Endothelial cell of umbilical vein (primary cell): Measurements from ENCODE around the gene GNA12. TPM values are rescaled to one million over a fixed set of nuclear protein-coding genes. Genes with fewer than 3 reads are reported as not detected.
A peak's percentile ranks its signal among the peaks of the same experiment; 100 is the strongest.

Experiments used
- BruUV-seq: library from RNA; stranded (reverse); fragments of 400-500 nt; replicated peaks from 2 replicates; lab custom pipeline; 2021; lab: Mats Ljungman, UMichigan
- CTCF ChIA-PET: fragments of 300-600, 350-600 bp; sonication (Branson Sonifier 250); formaldehyde crosslinking; loops from one replicate; lab custom pipeline; 2021; ENCODE audit warnings: antibody characterized with exemption, inconsistent platforms; lab: Charles Lee
- POLR2A ChIA-PET: fragments of 300-600, 350-600 bp; sonication (Branson Sonifier 250); formaldehyde crosslinking; loops from one replicate; lab custom pipeline; 2021; ENCODE audit warnings: antibody characterized with exemption, inconsistent platforms; lab: Charles Lee
- DNase-seq: peaks from one replicate; pipeline ENCODE4 v3.0.0-alpha.2; 2011; ENCODE audit warnings: low read depth, low spot score
- FAIRE-seq: peaks from 2 replicates; lab custom pipeline; 2011; peaks lifted over from hg19 to GRCh38; lab: Jason Lieb, UNC
- H2AFZ ChIP-seq: 2 replicates; pipeline ENCODE4 v1.6.0; 2012; ENCODE audit warnings: low read depth, low read length, control low read depth, inconsistent platforms
- H3K27ac ChIP-seq: 2 replicates; pipeline ENCODE4 v1.5.1; 2011; ENCODE audit warnings: low read depth, mild to moderate bottlenecking, control low read depth, low read length, moderate library complexity; ENCODE audit not compliant: insufficient read depth
- H3K27me3 ChIP-seq, 2 experiments: 2 replicates each; pipeline versions ENCODE4 v1.6.0 to v1.6.1; 2011; ENCODE audit warnings: low read length in 2 of 2, mixed read lengths in 1 of 2; ENCODE audit not compliant: control insufficient read depth in 2 of 2, insufficient read depth in 2 of 2
- H3K36me3 ChIP-seq, 2 experiments: 2 replicates in 1 of 2; 3 replicates in 1 of 2; pipeline ENCODE4 v1.5.1; 2011; ENCODE audit warnings: low read length in 2 of 2, mild to moderate bottlenecking in 1 of 2, moderate library complexity in 1 of 2; ENCODE audit not compliant: control insufficient read depth in 2 of 2, insufficient read depth in 2 of 2; ENCODE audit errors: extremely low read depth in 1 of 2
- H3K4me1 ChIP-seq: 3 replicates; pipeline ENCODE4 v1.5.1; 2011; ENCODE audit warnings: mild to moderate bottlenecking, low read length; ENCODE audit not compliant: control insufficient read depth, insufficient read depth; ENCODE audit errors: extremely low read depth
- H3K4me2 ChIP-seq: 2 replicates; pipeline ENCODE4 v1.6.1; 2011; ENCODE audit warnings: low read length, control low read depth, mixed read lengths; ENCODE audit not compliant: insufficient read depth
- H3K4me3 ChIP-seq, 3 experiments: fragments of 200-600 bp in 1 of 3; sonication (generic), shearing (Covaris generic) in 1 of 3; replicated peaks in 1 of 3; 2 replicates each; pipeline ENCODE4 v1.5.1; 2011 to 2016; ENCODE audit warnings: control low read depth in 3 of 3, low read length in 3 of 3, mild to moderate bottlenecking in 2 of 3, inconsistent platforms in 1 of 3, low read depth in 1 of 3, moderate library complexity in 1 of 3; ENCODE audit not compliant: insufficient read depth in 1 of 3
- H3K79me2 ChIP-seq: 2 replicates; pipeline ENCODE4 v1.6.0; 2012; ENCODE audit warnings: low read length, inconsistent platforms; ENCODE audit not compliant: control insufficient read depth, insufficient read depth
- H3K9ac ChIP-seq: replicated peaks from 2 replicates; pipeline ENCODE3; 2011; ENCODE audit warnings: low read length, control low read depth; ENCODE audit not compliant: insufficient read depth; ENCODE audit errors: extremely low read depth
- H3K9me1 ChIP-seq: replicated peaks from 3 replicates; pipeline ENCODE4 v1.6.0; 2011; ENCODE audit warnings: mild to moderate bottlenecking, low read length; ENCODE audit not compliant: control insufficient read depth, insufficient read depth; ENCODE audit errors: extremely low read depth
- H3K9me3 ChIP-seq: replicated peaks from 2 replicates; pipeline ENCODE4 v1.5.1; 2012; ENCODE audit warnings: low read length, inconsistent platforms; ENCODE audit not compliant: control insufficient read depth, insufficient read depth
- H4K20me1 ChIP-seq: replicated peaks from 2 replicates; pipeline ENCODE3; 2011; ENCODE audit warnings: mild to moderate bottlenecking, low read length; ENCODE audit not compliant: control insufficient read depth, insufficient read depth; ENCODE audit errors: extremely low read depth
- EZH2 ChIP-seq: IDR thresholded peaks from 2 replicates; pipeline ENCODE4 v1.6.1; 2012; ENCODE audit warnings: borderline replicate concordance, low read depth, mild to moderate bottlenecking, moderate library complexity, low read length, inconsistent platforms; ENCODE audit not compliant: severe bottlenecking
- FOS ChIP-seq: IDR thresholded peaks from 2 replicates; pipeline ENCODE4 v1.6.1; 2011; ENCODE audit warnings: mild to moderate bottlenecking, low read length, moderate library complexity, borderline replicate concordance; ENCODE audit not compliant: insufficient read depth
- GATA2 ChIP-seq: IDR thresholded peaks from 2 replicates; pipeline ENCODE4 v1.7.0; 2011; ENCODE audit warnings: low read depth, mild to moderate bottlenecking, moderate library complexity, mixed read lengths, low read length; ENCODE audit not compliant: insufficient read length, insufficient read depth
- JUN ChIP-seq: IDR thresholded peaks from 2 replicates; pipeline ENCODE4 v1.6.1; 2011; ENCODE audit warnings: borderline replicate concordance, low read depth; ENCODE audit not compliant: insufficient read length, insufficient read depth
- MYC ChIP-seq: IDR thresholded peaks from one replicate; pipeline ENCODE4 v1.6.1; 2011; ENCODE audit warnings: mild to moderate bottlenecking, low read depth, low read length
- POLR2A ChIP-seq: IDR thresholded peaks from 2 replicates; pipeline ENCODE4 v1.6.1; 2012; ENCODE audit warnings: low read depth, mild to moderate bottlenecking, control low read depth, low read length
- POLR2AphosphoS5 ChIP-seq: IDR thresholded peaks from 2 replicates; pipeline ENCODE4 v1.6.1; 2012; ENCODE audit warnings: low read depth, mild to moderate bottlenecking, control low read depth, low read length, moderate library complexity; ENCODE audit not compliant: insufficient read depth
- dilution Hi-C: fragments of 300-500 bp; cut with MboI; formaldehyde crosslinking; loops from one replicate; pipeline ENCODE4 v1.15.0; 2019; ENCODE audit warnings: low sequenced_read_pairs; ENCODE audit not compliant: extremely low pct_ligation_motif_present
- intact Hi-C: fragments of 100-400 bp; cut with micrococcal nuclease; formaldehyde crosslinking; loops from one replicate; pipeline ENCODE4 v1.10.0; 2022
- polyA plus RNA-seq, 4 experiments: library from polyadenylated mRNA; depleted of rRNA in 3 of 4; stranded (reverse) in 3 of 4; unstranded in 1 of 4; fragments of >200 nt; gene quantifications; 2 replicates each; pipeline versions ENCODE4 v1.2.1 to v1.2.3, GENCODE V29; 2011 to 2012; ENCODE audit warnings: missing spikeins in 1 of 4
- total RNA-seq: library from RNA; stranded (reverse); gene quantifications from 2 replicates; pipeline ENCODE4 v1.2.3, GENCODE V29; 2021
- TF ChIP-seq, protein P1 (sequence below): IDR thresholded peaks from 2 replicates; pipeline ENCODE4 v1.6.1; 2011; ENCODE audit not compliant: insufficient read depth, insufficient read length
- TF ChIP-seq, protein P2 (sequence below), 2 donors: IDR thresholded peaks; 1 replicate in 1 of 2; 2 replicates in 1 of 2; pipeline ENCODE4 v1.5.1; 2011; ENCODE audit warnings: low read length in 2 of 2, mild to moderate bottlenecking in 2 of 2, moderate library complexity in 2 of 2, control low read depth in 1 of 2, inconsistent platforms in 1 of 2, low read depth in 1 of 2; ENCODE audit not compliant: insufficient read depth in 1 of 2; ENCODE audit errors: extremely low read depth in 1 of 2

The GNA12 gene
- total and polyA plus RNA-seq, 2 donors (not counting 3 experiments of a cell fraction or from before 2014, with no cell fraction given) = 63.0 to 75.1 TPM

- Histone ChIP-seq H3K4me3 (no peak overlapping the region), H3K9ac (no peak overlapping the region), H2AFZ (no peak overlapping the region), H3K4me2 (peak overlapping the region; percentile 13), H3K27ac (peak overlapping the region; percentile 23), H3K4me1 (peaks cover 12% of the 10 kb centered on the region), H3K79me2 (peaks cover 5% of the 10 kb centered on the region), H3K27me3 (no peaks in the 10 kb centered on the region), H3K36me3 (no peaks in the 10 kb centered on the region), H3K9me1 (no peaks in the 10 kb centered on the region), H4K20me1 (no peaks in the 10 kb centered on the region), H3K9me3 (no peaks in the 10 kb centered on the region)
- no peak for DNase-seq
- POLR2A ChIA-PET = no interaction called here
- CTCF ChIA-PET = interaction anchor here (0.8 to 1.6 kb wide), 8 partner anchors 12 to 101 kb away, joined by 3 to 7 read pairs (median 4); no protein-coding TSS in a partner anchor
- BruUV-seq = no TSS peak
- dilution Hi-C loops (no loop called here), intact Hi-C loops (no loop called here)
- no peak for FAIRE-seq
- no peak for TF ChIP-seq POLR2A
- no peak for TF ChIP-seq EZH2
- TF ChIP-seq MYC = no peak
- TF ChIP-seq GATA2 = no peak
- TF ChIP-seq, protein P1, sequence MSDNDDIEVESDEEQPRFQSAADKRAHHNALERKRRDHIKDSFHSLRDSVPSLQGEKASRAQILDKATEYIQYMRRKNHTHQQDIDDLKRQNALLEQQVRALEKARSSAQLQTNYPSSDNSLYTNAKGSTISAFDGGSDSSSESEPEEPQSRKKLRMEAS = no peak
- TF ChIP-seq JUN = no peak
- no peak for TF ChIP-seq FOS
- TF ChIP-seq, protein P2, sequence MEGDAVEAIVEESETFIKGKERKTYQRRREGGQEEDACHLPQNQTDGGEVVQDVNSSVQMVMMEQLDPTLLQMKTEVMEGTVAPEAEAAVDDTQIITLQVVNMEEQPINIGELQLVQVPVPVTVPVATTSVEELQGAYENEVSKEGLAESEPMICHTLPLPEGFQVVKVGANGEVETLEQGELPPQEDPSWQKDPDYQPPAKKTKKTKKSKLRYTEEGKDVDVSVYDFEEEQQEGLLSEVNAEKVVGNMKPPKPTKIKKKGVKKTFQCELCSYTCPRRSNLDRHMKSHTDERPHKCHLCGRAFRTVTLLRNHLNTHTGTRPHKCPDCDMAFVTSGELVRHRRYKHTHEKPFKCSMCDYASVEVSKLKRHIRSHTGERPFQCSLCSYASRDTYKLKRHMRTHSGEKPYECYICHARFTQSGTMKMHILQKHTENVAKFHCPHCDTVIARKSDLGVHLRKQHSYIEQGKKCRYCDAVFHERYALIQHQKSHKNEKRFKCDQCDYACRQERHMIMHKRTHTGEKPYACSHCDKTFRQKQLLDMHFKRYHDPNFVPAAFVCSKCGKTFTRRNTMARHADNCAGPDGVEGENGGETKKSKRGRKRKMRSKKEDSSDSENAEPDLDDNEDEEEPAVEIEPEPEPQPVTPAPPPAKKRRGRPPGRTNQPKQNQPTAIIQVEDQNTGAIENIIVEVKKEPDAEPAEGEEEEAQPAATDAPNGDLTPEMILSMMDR (IDR thresholded peaks at IDR 0.05; ENCODE audit: extremely low read depth in 1 of 2, insufficient read depth in 1 of 2, low read depth in 1 of 2, low read length in 2 of 2) = no peak
- TF ChIP-seq POLR2AphosphoS5 = no peak
Observed at GRCh38 chr7:2763597-2763996, 80.5 kb downstream of the GNA12 start.
